Measurements from ENCODE around the gene B3GALT4. TPM values are rescaled to one million over a fixed set of nuclear protein-coding genes. Genes with fewer than 3 reads are reported as not detected.

The B3GALT4 gene
- polyA plus RNA-seq, 6 donors from 2014 or later = 18.3 to 31.6 (median 22.2) TPM

DNA sequence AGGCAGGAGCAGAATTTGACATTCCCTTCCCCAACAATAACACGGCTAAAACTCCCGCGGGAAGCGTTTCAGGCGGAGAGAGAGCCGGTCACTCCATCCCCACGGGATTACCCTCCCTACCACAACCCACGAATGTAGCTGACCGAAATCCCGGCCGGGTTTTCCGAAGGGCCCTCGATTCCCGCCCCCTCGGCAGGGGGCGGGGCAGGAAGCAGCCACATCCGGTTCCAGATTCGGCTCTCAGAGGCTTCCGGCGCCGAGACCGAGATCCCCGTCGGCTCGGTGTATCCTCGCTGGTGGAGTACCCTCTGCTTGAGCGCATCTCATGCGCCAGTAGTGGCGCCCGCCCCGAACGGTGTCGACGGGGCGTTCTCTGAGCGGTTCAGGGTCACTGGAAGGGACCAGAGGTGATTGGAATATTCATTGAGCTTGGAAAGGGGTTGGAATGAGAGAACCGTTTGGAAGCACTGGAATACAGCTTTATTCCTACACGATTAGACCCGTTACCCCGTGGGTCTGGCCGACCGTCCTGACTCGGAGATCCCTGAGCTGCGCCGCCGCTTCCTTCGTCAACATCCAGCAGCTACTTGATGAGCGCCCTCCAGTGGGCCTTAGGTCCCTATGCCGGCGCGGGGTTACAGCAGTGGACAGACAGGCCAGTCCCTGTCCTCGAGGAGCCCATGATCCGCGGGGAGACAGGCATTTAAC is 22.5 kb downstream of the B3GALT4 start:
- Mint-ChIP-seq H3K4me1 (peaks cover 37 to 55% (median 52%) of the 10 kb centered on the region in 3 donors), H3K4me3 (peak overlapping the region; percentile 95 to 100 (median 99)), H3K27me3 (no peaks in the 10 kb centered on the region), H3K9me3 (peaks cover 0 to 3% (median 0%) of the 10 kb centered on the region in 7 donors), H3K27ac (peak overlapping the region; percentile 99 to 100 (median 99)), H3K36me3 (peaks cover 0 to 21% of the 10 kb centered on the region in 2 donors)
- peak; percentile 83 for ATAC-seq (ENCODE audit: low read depth in 2 of 2)
- peak; percentile 91 for DNase-seq

DNA sequence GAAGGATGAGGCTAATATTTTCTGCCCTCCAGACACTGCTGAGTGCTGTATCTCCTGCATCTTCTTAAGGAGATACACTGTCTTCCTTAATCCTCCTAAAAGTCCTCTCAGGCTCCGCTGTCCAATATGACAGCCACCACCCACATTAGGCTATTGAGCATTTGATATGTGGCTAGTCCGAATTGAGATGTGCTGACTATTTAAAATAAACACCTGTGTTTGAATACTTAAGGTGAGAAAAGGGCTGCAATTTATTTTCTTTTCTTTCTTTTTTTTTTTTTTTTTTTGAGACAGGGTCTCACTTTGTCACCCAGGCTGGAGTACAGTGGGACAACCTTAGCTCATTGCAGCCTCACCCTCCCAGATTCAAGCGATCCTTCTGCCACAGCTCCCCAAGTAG is 25.0 kb downstream of the B3GALT4 start:
- H3K27ac Mint-ChIP-seq = peak overlapping the region in 4 of 6 donors; percentile 67 to 100 (median 96)
- H3K4me3 Mint-ChIP-seq = peak overlapping the region in 2 of 8 donors; percentile 42 to 98
- H3K4me1 Mint-ChIP-seq = peaks cover 54 to 66% (median 62%) of the 10 kb centered on the region in 3 donors
- H3K27me3 Mint-ChIP-seq = no peaks in the 10 kb centered on the region
- peaks cover 0 to 3% (median 0%) of the 10 kb centered on the region in 7 donors for H3K9me3 Mint-ChIP-seq
- no peak for ATAC-seq (ENCODE audit: low read depth in 2 of 2)
- DNase-seq = no peak
- peaks cover 0 to 21% of the 10 kb centered on the region in 2 donors for H3K36me3 Mint-ChIP-seq

DNA sequence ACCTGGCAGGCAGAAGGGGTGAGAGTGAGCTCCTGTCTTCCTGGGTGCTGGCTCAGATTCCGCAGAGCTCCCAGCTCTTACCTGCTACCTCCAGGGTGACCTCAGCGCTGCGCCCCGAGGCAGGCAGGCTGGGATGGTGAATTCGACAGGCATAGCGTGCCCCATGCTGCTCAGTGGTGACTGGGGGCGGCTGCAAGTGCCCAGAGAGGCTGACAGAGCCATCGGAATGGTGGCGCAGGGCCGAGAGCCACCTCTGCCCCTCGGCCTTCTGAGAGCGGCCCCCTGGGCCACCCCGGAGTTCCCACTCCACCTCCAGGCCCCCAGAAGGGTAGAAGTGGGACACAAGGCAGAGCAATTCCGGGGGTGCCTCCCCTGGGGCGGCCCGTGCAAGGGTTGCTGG is 27.3 kb downstream of the B3GALT4 start:
- DNase-seq = no peak
- Mint-ChIP-seq H3K36me3 (peaks cover 5 to 15% of the 10 kb centered on the region in 2 donors), H3K27ac (peak overlapping the region in 1 of 6 donors; percentile 73), H3K4me1 (peaks cover 48 to 70% (median 56%) of the 10 kb centered on the region in 3 donors), H3K27me3 (no peaks in the 10 kb centered on the region), H3K9me3 (peaks cover 0 to 3% (median 0%) of the 10 kb centered on the region in 7 donors), H3K4me3 (no peak overlapping the region)
- ATAC-seq (ENCODE audit: low read depth in 2 of 2) = no peak

DNA sequence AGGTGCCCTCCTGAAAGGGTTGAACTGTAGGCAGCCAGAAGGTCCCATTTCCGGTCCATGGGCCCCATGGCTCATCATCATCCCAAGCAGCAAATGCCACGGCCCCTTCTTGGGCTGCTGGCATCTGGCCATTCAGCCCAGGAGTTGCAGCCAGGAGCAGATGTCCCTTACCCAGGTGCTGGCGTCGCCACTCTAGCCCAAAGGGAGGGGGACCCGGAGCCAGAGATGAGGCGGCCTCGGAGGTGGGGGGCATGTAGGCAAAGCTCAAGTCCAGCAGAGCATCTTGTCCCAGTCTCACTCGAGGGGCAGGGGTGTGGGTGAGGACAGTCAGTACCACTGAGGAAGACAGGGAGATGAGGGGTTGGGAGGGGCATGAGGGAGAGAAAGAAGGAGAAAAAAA is 28.1 kb downstream of the B3GALT4 start:
- ATAC-seq (ENCODE audit: low read depth in 2 of 2) = no peak
- Mint-ChIP-seq H3K4me1 (peaks cover 40 to 64% (median 48%) of the 10 kb centered on the region in 3 donors), H3K27me3 (no peaks in the 10 kb centered on the region), H3K9me3 (no peaks in the 10 kb centered on the region), H3K27ac (peak overlapping the region in 4 of 6 donors; percentile 24 to 92 (median 77)), H3K36me3 (peaks cover 5 to 15% of the 10 kb centered on the region in 2 donors), H3K4me3 (peak overlapping the region in 1 of 8 donors; percentile 59)
- no peak for DNase-seq

DNA sequence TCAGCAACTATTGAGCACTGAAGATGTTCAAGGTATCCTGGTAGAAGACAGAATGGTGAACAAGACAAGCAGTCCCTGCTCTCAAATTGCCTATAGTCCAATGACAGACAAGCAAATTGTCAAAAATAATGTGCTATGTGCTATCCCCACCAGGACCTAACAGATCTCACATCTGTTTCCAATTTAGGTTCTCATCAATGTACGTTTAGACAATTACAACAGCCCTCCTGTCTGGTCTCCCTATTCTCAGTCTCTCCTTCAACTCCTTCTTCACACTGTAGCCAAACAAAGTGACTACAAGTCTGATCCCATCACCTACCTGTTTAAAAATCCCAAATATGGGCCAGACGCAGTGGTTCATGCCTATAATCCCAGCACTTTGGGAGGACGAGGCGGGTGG is 29.4 kb downstream of the B3GALT4 start:
- peak overlapping the region in 6 of 8 donors; percentile 0 to 59 (median 29) for H3K4me3 Mint-ChIP-seq
- ATAC-seq (ENCODE audit: low read depth in 2 of 2) = no peak
- peaks cover 35 to 67% (median 42%) of the 10 kb centered on the region in 3 donors for H3K4me1 Mint-ChIP-seq
- peak overlapping the region in 4 of 6 donors; percentile 50 to 89 (median 80) for H3K27ac Mint-ChIP-seq
- H3K27me3 Mint-ChIP-seq = no peaks in the 10 kb centered on the region
- H3K9me3 Mint-ChIP-seq = no peaks in the 10 kb centered on the region
- DNase-seq = no peak
- H3K36me3 Mint-ChIP-seq = peaks cover 5 to 15% of the 10 kb centered on the region in 2 donors

DNA sequence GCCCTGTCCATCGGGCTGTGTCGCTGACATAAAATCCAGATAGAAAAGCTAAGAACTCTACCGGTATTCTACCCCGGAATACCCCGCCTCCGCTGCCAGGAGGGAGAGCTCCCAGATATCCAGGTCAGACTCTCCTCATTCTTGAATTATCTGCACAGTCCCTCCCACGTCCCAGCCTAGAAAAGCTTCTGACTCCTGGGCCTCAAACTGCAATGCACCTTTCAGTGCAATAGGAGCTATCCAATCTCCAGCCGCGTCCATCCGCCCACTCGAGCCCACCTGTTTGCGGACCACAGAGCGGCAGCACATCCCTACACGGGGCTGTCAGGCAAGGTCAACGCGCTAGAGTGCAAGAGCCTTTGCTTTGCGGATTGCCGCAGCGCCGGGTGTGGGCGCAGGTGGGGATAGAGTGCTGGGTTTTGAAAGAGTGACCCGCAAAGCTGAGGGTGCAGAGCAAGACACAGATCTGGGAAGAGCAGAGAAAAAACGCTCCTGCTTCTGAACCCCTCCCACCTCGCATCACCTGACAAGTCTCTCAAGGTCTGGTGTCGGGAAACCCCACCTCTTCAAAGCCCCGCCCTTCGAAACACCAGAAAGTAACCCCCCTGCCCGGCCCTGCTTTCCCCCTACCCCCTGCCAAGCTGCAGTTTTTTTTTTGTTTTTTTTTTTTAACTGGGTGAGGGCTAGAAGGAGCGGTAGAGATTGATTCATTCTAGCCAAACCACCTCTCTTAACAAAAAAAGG is 35.6 kb downstream of the B3GALT4 start:
- H3K36me3 Mint-ChIP-seq = peaks cover 10 to 13% of the 10 kb centered on the region in 2 donors
- peak overlapping the region; percentile 99 to 100 (median 100) for H3K27ac Mint-ChIP-seq
- no peaks in the 10 kb centered on the region for H3K27me3 Mint-ChIP-seq
- DNase-seq (peak; percentile 80), ATAC-seq (ENCODE audit: low read depth in 2 of 2) (peak; percentile 33 to 40)
- H3K4me3 Mint-ChIP-seq = peak overlapping the region; percentile 94 to 100 (median 99)
- no peaks in the 10 kb centered on the region for H3K9me3 Mint-ChIP-seq
- H3K4me1 Mint-ChIP-seq = peaks cover 54 to 79% (median 66%) of the 10 kb centered on the region in 3 donors

DNA sequence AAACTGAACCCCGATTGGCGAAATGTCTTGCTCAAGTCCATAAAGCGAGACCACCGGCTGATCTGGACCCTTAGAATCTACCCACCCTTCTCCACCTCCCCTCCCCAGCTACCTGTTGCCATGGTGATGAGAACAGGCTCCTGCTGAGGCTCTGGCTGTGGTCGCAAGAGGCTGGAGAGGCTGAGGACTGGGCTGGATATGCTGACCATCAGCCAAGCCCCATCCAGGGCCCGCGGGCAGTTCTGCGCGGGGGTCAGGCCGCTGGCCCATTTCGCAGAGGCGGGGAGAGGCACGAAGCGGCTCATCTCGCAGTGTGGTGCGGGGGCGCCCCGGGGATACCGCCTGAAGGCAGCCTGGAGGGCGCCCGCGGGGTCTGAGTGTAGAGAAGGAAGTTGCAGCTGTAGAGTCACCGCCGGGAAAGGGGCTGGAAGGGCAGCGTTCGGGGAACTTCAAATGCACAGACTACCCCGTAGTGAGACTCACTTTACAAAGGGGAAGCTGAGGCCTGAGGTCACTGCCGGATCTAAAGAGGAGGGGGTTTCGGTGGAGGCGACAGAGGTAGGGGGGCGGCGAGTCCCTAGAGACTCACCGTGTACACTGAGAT is 36.3 kb downstream of the B3GALT4 start:
- H3K4me3 Mint-ChIP-seq = peak overlapping the region; percentile 94 to 100 (median 99)
- peak; percentile 65 for DNase-seq
- no peaks in the 10 kb centered on the region for H3K27me3 Mint-ChIP-seq
- peaks cover 10 to 13% of the 10 kb centered on the region in 2 donors for H3K36me3 Mint-ChIP-seq
- H3K9me3 Mint-ChIP-seq = no peaks in the 10 kb centered on the region
- peak overlapping the region; percentile 99 to 100 (median 100) for H3K27ac Mint-ChIP-seq
- peaks cover 53 to 78% (median 69%) of the 10 kb centered on the region in 3 donors for H3K4me1 Mint-ChIP-seq
- ATAC-seq (ENCODE audit: low read depth in 2 of 2) = peak; percentile 10 to 14

DNA sequence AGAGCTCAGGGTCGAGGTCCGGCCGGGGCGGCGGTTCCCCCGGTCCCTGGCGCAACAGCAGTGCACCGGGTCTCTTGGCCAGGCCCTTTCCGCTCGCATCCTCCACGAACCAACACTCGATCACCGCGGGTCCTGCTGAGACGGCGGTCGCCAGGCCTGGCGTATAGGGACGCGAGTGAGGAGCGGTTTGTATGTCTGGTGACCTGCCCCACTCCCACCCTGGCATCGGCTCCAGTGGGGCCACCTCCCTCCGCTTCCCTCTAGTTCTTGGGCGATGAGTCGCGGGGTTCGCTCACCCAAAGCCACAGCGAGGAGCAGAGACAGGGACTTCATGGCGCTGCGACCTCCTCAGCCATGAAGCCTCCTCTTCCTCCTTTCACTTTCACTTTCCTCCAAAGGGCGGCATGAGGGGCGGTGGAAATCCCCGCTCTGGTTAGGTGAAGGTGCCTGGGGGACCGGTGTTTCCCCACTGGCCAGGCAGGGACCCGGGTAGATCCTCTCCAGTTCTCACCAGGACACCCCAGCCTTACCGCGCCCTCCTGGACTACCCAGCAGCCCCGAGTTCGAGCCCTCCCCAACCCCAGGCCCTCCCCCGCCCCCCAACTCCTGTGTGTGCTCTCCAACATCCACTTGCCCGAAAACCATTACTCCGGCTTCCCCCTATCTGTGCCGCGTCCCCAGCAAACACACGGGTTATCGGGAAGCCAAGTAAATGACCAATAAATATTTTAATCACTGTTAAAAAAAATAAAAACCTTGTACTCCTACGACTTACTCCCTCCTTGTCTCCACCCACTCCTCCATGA is 37.0 kb downstream of the B3GALT4 start, which contains the start of gene TAPBP:
TSS of gene TAPBP (minus strand) at position 370 of the 806 bp plus-strand sequence. CDS start at position 333, 37 bp downstream.
- no peaks in the 10 kb centered on the region for H3K27me3 Mint-ChIP-seq
- H3K27ac Mint-ChIP-seq = peak within 1 kb of the TSS; percentile 99 to 100 (median 100)
- peaks cover 54 to 78% (median 71%) of the 10 kb centered on the region in 3 donors for H3K4me1 Mint-ChIP-seq
- H3K36me3 Mint-ChIP-seq = peaks cover 5 to 20% of the 10 kb centered on the region in 2 donors
- H3K9me3 Mint-ChIP-seq = no peaks in the 10 kb centered on the region
- ATAC-seq (ENCODE audit: low read depth in 2 of 2) = peak; percentile 63 to 65
- peak within 1 kb of the TSS; percentile 94 to 100 (median 99) for H3K4me3 Mint-ChIP-seq
- peak; percentile 95 for DNase-seq

DNA sequence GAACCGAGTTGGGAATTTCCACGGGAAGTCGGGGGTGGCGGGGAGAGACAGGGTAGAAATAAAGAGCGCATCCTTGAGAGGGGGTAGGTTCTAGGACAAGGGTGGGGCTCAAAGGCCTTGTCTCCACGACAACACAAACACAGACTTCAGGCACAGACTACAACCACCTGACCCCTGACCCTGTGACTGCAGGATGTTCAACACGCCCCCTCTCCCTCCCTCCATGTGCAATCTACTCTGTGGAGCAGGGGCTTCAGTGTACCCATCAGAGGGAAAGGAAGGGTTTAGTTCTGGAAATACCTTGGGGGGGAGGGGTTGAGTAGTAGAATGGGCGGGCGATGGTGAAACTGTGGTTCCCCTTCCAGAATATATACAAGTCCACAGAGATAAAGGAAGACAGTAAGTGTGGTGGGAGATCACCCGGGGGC is 37.6 kb downstream of the B3GALT4 start:
- H3K36me3 Mint-ChIP-seq = peaks cover 8 to 26% of the 10 kb centered on the region in 2 donors
- DNase-seq (peak; percentile 76), ATAC-seq (ENCODE audit: low read depth in 2 of 2) (peak; percentile 46 to 55)
- peak overlapping the region; percentile 99 to 100 (median 100) for H3K27ac Mint-ChIP-seq
- H3K4me1 Mint-ChIP-seq = peaks cover 59 to 80% (median 77%) of the 10 kb centered on the region in 3 donors
- H3K9me3 Mint-ChIP-seq = no peaks in the 10 kb centered on the region
- no peaks in the 10 kb centered on the region for H3K27me3 Mint-ChIP-seq
- H3K4me3 Mint-ChIP-seq = peak overlapping the region; percentile 94 to 100 (median 99)

DNA sequence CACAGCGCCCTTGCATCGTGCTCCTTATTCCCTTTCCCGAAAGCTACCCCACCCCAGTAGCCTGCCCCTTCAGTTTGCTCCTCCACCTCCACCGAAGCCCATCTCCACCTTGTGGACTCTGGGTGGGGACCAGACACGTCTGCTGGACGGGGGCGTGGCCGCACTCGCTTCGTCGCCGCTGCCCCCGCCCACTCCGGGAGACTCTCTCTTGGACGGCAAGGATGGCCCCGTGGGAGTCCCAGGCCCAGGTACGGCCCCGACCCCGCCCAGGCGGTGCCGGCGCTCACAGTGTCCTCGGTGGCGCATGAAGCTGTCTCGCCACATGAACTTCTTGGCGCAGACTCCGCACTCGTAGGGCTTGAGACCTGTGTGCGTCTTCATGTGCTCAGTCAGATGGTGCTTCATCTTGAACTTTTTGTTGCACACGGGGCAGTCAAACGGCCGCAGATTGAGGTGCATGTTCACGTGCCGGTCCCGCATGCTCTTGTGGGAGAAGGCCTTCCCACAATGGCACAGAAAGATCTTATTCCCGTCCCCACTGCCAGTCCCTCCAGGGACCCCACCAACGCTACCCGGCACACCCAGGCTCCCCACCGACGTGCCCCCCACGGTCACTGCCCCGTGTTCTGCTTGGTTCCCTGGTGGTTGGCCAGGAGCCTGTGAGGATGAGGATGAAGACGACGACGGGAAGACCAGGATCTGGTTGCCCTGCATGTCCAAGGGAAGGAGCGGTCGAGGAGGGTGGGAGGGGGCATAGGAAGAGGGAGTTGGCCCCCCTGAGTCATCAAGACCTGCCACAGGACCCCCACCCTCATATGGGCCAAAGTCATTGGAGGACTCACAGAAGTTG is 38.2 kb downstream of the B3GALT4 start:
- peaks cover 65 to 85% (median 83%) of the 10 kb centered on the region in 3 donors for H3K4me1 Mint-ChIP-seq
- H3K27ac Mint-ChIP-seq = peak overlapping the region; percentile 99 to 100 (median 100)
- H3K36me3 Mint-ChIP-seq = peaks cover 14 to 32% of the 10 kb centered on the region in 2 donors
- peak overlapping the region; percentile 94 to 100 (median 99) for H3K4me3 Mint-ChIP-seq
- H3K27me3 Mint-ChIP-seq = no peaks in the 10 kb centered on the region
- no peaks in the 10 kb centered on the region for H3K9me3 Mint-ChIP-seq
- DNase-seq (no peak), ATAC-seq (ENCODE audit: low read depth in 2 of 2) (no peak)

DNA sequence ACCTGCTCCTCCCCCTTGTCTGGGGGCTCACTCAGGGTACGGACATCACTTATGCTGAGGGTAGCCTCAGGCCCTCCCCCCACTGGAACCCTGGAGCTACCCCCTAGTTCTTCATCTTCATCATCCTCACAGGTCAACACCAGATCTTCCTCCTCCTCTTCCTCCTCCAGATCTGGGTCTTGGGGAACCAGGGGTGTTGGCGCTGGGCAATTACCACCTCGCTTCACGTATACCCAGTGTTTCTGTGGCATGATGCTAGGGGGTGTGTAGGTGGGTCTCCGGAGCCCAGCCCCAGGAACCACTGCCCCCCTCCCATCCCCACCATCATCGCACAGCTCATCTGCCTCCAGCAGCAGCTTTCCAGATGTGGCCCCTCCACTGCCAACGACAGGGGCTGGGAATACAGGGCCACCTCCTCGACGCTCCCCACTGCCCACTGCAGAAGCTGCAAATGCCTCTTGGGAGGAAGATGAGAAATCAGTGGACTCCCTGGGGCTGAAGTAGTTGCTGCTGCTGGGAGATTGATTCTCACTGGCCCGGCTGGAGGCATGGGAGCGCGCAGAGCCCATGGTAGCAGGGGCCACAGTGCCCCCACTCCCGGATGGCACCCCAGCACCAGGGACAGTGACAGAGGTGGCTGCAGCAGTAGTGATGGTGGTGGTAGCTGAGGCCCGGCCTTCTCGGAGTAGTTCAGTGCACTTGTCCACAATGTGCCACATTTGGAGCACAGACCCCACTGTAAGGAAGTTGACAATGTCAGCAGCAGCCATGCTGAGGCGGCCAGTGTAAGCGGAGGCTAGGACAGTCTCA is 39.1 kb downstream of the B3GALT4 start:
- H3K9me3 Mint-ChIP-seq = no peaks in the 10 kb centered on the region
- no peaks in the 10 kb centered on the region for H3K27me3 Mint-ChIP-seq
- peaks cover 19 to 37% of the 10 kb centered on the region in 2 donors for H3K36me3 Mint-ChIP-seq
- H3K4me1 Mint-ChIP-seq = peaks cover 74 to 92% (median 85%) of the 10 kb centered on the region in 3 donors
- DNase-seq = no peak
- peak overlapping the region; percentile 82 to 100 (median 100) for H3K4me3 Mint-ChIP-seq
- no peak for ATAC-seq (ENCODE audit: low read depth in 2 of 2)
- H3K27ac Mint-ChIP-seq = peak overlapping the region; percentile 88 to 100 (median 96)
